ENCODE results near the gene ECT2. TPM values are rescaled to one million over a fixed set of nuclear protein-coding genes. Genes with fewer than 3 reads are reported as not detected.
"Not testable (repeated sequence)": the region's sequence is repeated elsewhere in the genome, so short reads cannot be mapped to it uniquely, and the experiment has no call there.

Gene ECT2
- total RNA-seq, 1 donor from 2014 or later = 9.1 TPM

- no peak for DNase-seq (ENCODE audit: low spot score)
These were observed 106.5 kb downstream of the ECT2 start for GRCh38 chr3:172856795-172857742.

GRCh38 chr3:172859041-172859440 is 108.5 kb downstream of the ECT2 start:
- DNase-seq (ENCODE audit: low spot score) = no peak

GRCh38 chr3:172866726-172867350 is 116.3 kb downstream of the ECT2 start:
- DNase-seq (ENCODE audit: low spot score) = not testable (repeated sequence)

GRCh38 chr3:172868582-172869200 is 118.2 kb downstream of the ECT2 start:
- no peak for DNase-seq (ENCODE audit: low spot score)

- DNase-seq (ENCODE audit: low spot score) = no peak
These were observed 118.8 kb downstream of the ECT2 start for GRCh38 chr3:172869368-172869771.

- no peak for DNase-seq (ENCODE audit: low spot score)
These were observed 119.4 kb downstream of the ECT2 start for GRCh38 chr3:172869784-172870518.

Other genes with a start within 250 kb of the ECT2 start
- gene TNFSF10, start 227.3 kb upstream of the ECT2 start, total RNA-seq = 23.0 TPM
- gene NCEH1, start 39.7 kb upstream of the ECT2 start, total RNA-seq = 17.8 TPM

All from mesenteric fat pad (tissue), 1 donor.